ENCODE data around the gene PPP1R1B. TPM values are rescaled to one million over a fixed set of nuclear protein-coding genes. Genes with fewer than 3 reads are reported as not detected.
A peak's percentile ranks its signal among the peaks of the same experiment; 100 is the strongest.

The PPP1R1B gene
- not detected in 2 replicates for total RNA-seq

DNA sequence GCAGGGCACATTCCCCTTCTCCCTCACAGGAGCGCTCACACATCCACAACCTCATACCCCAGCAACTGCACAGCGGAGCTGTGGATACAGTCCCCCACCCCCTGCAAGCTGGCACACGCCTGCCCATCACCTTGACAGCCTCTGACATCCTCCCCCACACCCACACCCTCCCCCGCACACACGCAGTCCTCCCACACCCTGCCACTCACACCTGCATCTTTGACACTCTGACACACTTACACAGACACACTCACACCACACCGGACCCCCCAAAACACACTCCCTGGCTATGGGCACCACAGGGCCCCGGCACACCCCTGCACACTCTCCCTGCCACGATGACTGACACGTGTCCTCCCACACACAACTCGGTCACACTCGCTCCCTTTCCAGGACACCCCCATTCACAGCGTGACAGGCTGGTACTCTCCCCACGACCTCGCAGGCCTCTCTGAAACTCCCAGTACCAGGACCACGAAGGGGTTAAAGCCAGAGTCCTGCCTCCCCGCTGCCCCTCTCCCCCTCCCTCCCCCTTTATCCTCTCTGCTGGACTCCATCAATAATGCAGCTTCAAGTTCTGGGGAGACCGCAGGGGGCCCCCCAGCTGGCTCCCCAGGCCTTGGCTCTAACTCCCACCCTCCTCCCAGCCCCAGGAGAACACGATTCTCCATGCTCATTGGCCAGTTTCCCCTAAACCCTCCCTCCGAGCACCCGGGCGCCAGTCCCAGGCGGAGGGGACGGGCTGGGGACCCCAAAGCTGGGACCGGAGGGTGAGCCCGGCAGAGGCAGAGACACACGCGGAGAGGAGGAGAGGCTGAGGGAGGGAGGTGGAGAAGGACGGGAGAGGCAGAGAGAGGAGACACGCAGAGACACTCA lies at the start of gene PPP1R1B:
Gene PPP1R1B (plus strand): TSS at position 782 of the 876 bp plus-strand sequence. CDS start 441 bp downstream, outside the sequence.
- no peak for ATAC-seq (ENCODE audit: low read depth)
- Mint-ChIP-seq H3K27ac (no peak within 1 kb of the TSS), H3K36me3 (ENCODE audit: low read depth) (no peaks in the 10 kb centered on the region), H3K27me3 (peaks cover 33% of the 10 kb centered on the region), H3K9me3 (no peaks in the 10 kb centered on the region), H3K4me1 (peaks cover 26% of the 10 kb centered on the region), H3K4me3 (peak within 1 kb of the TSS; percentile 74)
- TF ChIP-seq, protein P1, sequence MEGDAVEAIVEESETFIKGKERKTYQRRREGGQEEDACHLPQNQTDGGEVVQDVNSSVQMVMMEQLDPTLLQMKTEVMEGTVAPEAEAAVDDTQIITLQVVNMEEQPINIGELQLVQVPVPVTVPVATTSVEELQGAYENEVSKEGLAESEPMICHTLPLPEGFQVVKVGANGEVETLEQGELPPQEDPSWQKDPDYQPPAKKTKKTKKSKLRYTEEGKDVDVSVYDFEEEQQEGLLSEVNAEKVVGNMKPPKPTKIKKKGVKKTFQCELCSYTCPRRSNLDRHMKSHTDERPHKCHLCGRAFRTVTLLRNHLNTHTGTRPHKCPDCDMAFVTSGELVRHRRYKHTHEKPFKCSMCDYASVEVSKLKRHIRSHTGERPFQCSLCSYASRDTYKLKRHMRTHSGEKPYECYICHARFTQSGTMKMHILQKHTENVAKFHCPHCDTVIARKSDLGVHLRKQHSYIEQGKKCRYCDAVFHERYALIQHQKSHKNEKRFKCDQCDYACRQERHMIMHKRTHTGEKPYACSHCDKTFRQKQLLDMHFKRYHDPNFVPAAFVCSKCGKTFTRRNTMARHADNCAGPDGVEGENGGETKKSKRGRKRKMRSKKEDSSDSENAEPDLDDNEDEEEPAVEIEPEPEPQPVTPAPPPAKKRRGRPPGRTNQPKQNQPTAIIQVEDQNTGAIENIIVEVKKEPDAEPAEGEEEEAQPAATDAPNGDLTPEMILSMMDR (IDR thresholded peaks at IDR 0.05) = no peak
- no peak for DNase-seq
- CTCF ChIA-PET = interaction anchor here (5.9 kb wide), 1 partner anchor 7 kb away, joined by 56 read pairs; no protein-coding TSS in a partner anchor
- intact Hi-C loops (cut with micrococcal nuclease) = loop anchor here (10.0 kb wide), 1 partner anchor 422 kb away; the partner anchor contains the start of gene RPL19
- POLR2A ChIA-PET = interaction anchor here (0.6 kb wide), 1 partner anchor 394 kb away, joined by 3 read pairs; no protein-coding TSS in a partner anchor

DNA sequence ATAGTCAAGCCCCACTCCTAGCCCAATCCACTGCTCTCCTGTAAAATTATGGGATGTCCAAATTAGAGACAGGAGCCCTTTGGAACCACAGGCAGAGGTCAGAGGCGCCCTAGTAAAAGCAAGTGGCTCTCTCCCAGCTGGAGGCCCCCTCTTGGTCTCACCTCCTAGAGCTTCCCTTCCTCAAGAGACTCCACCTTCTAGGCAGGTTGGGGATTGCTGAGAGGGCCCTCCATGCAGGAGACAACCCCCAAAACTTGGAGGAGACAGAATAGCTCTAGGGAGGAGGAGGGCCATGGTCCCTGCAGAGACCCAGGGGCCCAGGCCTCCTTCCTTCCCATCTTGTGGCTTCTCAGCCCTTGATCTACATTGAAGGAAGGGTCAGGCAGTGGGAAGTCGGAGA lies 48.5 kb upstream of the PPP1R1B start:
- intact Hi-C loops (cut with micrococcal nuclease) = no loop called here
- DNase-seq = no peak
- ATAC-seq (ENCODE audit: low read depth) = no peak
- Mint-ChIP-seq H3K27ac (no peak overlapping the region), H3K27me3 (peaks cover 10% of the 10 kb centered on the region), H3K9me3 (no peaks in the 10 kb centered on the region), H3K4me1 (peaks cover 4% of the 10 kb centered on the region), H3K36me3 (ENCODE audit: low read depth) (no peaks in the 10 kb centered on the region), H3K4me3 (no peak overlapping the region)
- TF ChIP-seq, protein P1 (IDR thresholded peaks at IDR 0.05) = no peak
- CTCF ChIA-PET = no interaction called here
- POLR2A ChIA-PET = no interaction called here

GRCh38 chr17:39579318-39580081 lies 47.3 kb upstream of the PPP1R1B start:
- Mint-ChIP-seq H3K4me3 (no peak overlapping the region), H3K36me3 (ENCODE audit: low read depth) (no peaks in the 10 kb centered on the region), H3K27ac (no peak overlapping the region), H3K27me3 (peaks cover 8% of the 10 kb centered on the region), H3K9me3 (no peaks in the 10 kb centered on the region), H3K4me1 (no peaks in the 10 kb centered on the region)
- ATAC-seq (ENCODE audit: low read depth) (no peak), DNase-seq (no peak)
- ChIA-PET CTCF (no interaction called here), POLR2A (interaction anchor here (0.6 kb wide), 1 partner anchor 1105 kb away, joined by 3 read pairs; no protein-coding TSS in a partner anchor)
- TF ChIP-seq, protein P1 (IDR thresholded peaks at IDR 0.05) = no peak
- intact Hi-C loops (cut with micrococcal nuclease) = no loop called here

- no peaks in the 10 kb centered on the region for H3K9me3 Mint-ChIP-seq
- H3K36me3 Mint-ChIP-seq (ENCODE audit: low read depth) = no peaks in the 10 kb centered on the region
- no peak for ATAC-seq (ENCODE audit: low read depth)
- ChIA-PET CTCF (no interaction called here), POLR2A (no interaction called here)
- no peak overlapping the region for H3K4me3 Mint-ChIP-seq
- no peaks in the 10 kb centered on the region for H3K4me1 Mint-ChIP-seq
- DNase-seq = no peak
- H3K27ac Mint-ChIP-seq = no peak overlapping the region
- TF ChIP-seq, protein P1 (IDR thresholded peaks at IDR 0.05) = no peak
- intact Hi-C loops (cut with micrococcal nuclease) = no loop called here
- H3K27me3 Mint-ChIP-seq = peaks cover 7% of the 10 kb centered on the region
Observed at GRCh38 chr17:39580082-39580468, 46.7 kb upstream of the PPP1R1B start.

All from activated B cell treated with CpG ODN at 0.5 μM for 24 hours (primary cell).